SKM-1 treated with dmso at 0.1 percent for 144 hours (cell line): ENCODE measurements around the gene HAS3.
"Not testable (repeated sequence)": the region's sequence is repeated elsewhere in the genome, so short reads cannot be mapped to it uniquely, and the experiment has no call there.

ENCODE experiments used
- DNase-seq: peaks from one replicate; lab custom pipeline; 2025; ENCODE audit not compliant: unreplicated experiment; lab: John Stamatoyannopoulos, UW

HAS3 gene

GRCh38 chr16:69105501-69106361 is at the start of gene HAS3:
TSS of gene HAS3 (plus strand) at chr16:69105653. CDS start at chr16:69109396, 3,743 bp downstream.
- DNase-seq, result peak; percentile 41

GRCh38 chr16:69055980-69056379 is 49.5 kb upstream of the HAS3 start:
- no peak for DNase-seq

GRCh38 chr16:69056421-69056820 is 49.0 kb upstream of the HAS3 start:
- DNase-seq, result no peak

- DNase-seq, result no peak
These were observed 47.8 kb upstream of the HAS3 start for GRCh38 chr16:69057400-69058378.

GRCh38 chr16:69063491-69063890 is 42.0 kb upstream of the HAS3 start:
- not testable (repeated sequence) for DNase-seq

- no peak for DNase-seq
These were observed 41.2 kb upstream of the HAS3 start for GRCh38 chr16:69064124-69064763.

GRCh38 chr16:69064764-69065313 is 40.6 kb upstream of the HAS3 start:
- DNase-seq, result no peak

- DNase-seq, result no peak
These were observed 35.9 kb upstream of the HAS3 start for GRCh38 chr16:69069504-69069903.

- DNase-seq, result no peak
These were observed 34.4 kb upstream of the HAS3 start for GRCh38 chr16:69071036-69071435.

GRCh38 chr16:69072640-69072974 is 32.8 kb upstream of the HAS3 start:
- no peak for DNase-seq

GRCh38 chr16:69073181-69073702 is 32.2 kb upstream of the HAS3 start:
- no peak for DNase-seq

- no peak for DNase-seq
These were observed 28.2 kb upstream of the HAS3 start for GRCh38 chr16:69077251-69077650.

- no peak for DNase-seq
These were observed 27.4 kb upstream of the HAS3 start for GRCh38 chr16:69078073-69078472.

- no peak for DNase-seq
These were observed 25.8 kb upstream of the HAS3 start for GRCh38 chr16:69079697-69080096.

- no peak for DNase-seq
These were observed 22.0 kb upstream of the HAS3 start for GRCh38 chr16:69083306-69083941.

GRCh38 chr16:69084289-69084688 is 21.2 kb upstream of the HAS3 start:
- DNase-seq, result no peak

- no peak for DNase-seq
These were observed 20.3 kb upstream of the HAS3 start for GRCh38 chr16:69085032-69085695.

GRCh38 chr16:69087161-69087581 is 18.3 kb upstream of the HAS3 start:
- DNase-seq, result no peak

- DNase-seq, result no peak
These were observed 16.8 kb upstream of the HAS3 start for GRCh38 chr16:69088684-69089083.
